Muscle layer of duodenum (tissue), 2 donors: ENCODE data around the gene TRIM23.
"Not testable (repeated sequence)": the region's sequence is repeated elsewhere in the genome, so short reads cannot be mapped to it uniquely, and the experiment has no call there.

Experiments used
- H3K27ac ChIP-seq: one replicate; pipeline ENCODE4 v1.7.0; 2013; ENCODE audit warnings: mild to moderate bottlenecking, low read length
- H3K27me3 ChIP-seq: one replicate; pipeline ENCODE4 v1.7.0; 2013; ENCODE audit warnings: low read depth, mild to moderate bottlenecking, control low read depth, low read length
- H3K36me3 ChIP-seq, 2 donors: one replicate each; pipeline ENCODE4 v1.7.0; 2013; ENCODE audit warnings: low read length in 2 of 2, control low read depth in 1 of 2, mild to moderate bottlenecking in 1 of 2; ENCODE audit not compliant: insufficient read depth in 2 of 2, control insufficient read depth in 1 of 2
- H3K4me1 ChIP-seq, 2 donors: one replicate each; pipeline ENCODE4 v1.7.0; 2013; ENCODE audit warnings: low read length in 2 of 2, mild to moderate bottlenecking in 2 of 2, control low read depth in 1 of 2, moderate library complexity in 1 of 2; ENCODE audit not compliant: insufficient read depth in 2 of 2, control insufficient read depth in 1 of 2
- H3K4me3 ChIP-seq, 2 donors: one replicate each; pipeline ENCODE4 v1.7.0; 2013; ENCODE audit warnings: low read length in 2 of 2, low read depth in 1 of 2, mild to moderate bottlenecking in 1 of 2
- H3K9me3 ChIP-seq, 2 donors: one replicate each; pipeline ENCODE4 v1.7.0; 2013; ENCODE audit warnings: low read length in 2 of 2, control low read depth in 1 of 2, mild to moderate bottlenecking in 1 of 2; ENCODE audit not compliant: control insufficient read depth in 1 of 2
- donor health status: healthy.

The TRIM23 gene

GRCh38 chr5:65624571-65625555 lies 730 bp upstream of the TRIM23 start, which contains the start of the genes SHLD3 and TRAPPC13:
SHLD3 (plus strand) TSS chr5:65625027; CDS start chr5:65629588, 4,561 bp downstream.
TRAPPC13 (plus strand) TSS chr5:65625027; CDS start chr5:65625061, 34 bp downstream.
- peaks cover 5 to 8% of the 10 kb centered on the region in 2 donors for H3K36me3 ChIP-seq
- H3K9me3 ChIP-seq, result no peaks in the 10 kb centered on the region
- no peaks in the 10 kb centered on the region for H3K27me3 ChIP-seq
- peaks cover 20 to 35% of the 10 kb centered on the region in 2 donors for H3K4me1 ChIP-seq
- peak within 1 kb of the TSS; percentile 86 for H3K27ac ChIP-seq
- H3K4me3 ChIP-seq, result peak within 1 kb of the TSS; percentile 82 to 90

- peaks cover 20 to 35% of the 10 kb centered on the region in 2 donors for H3K4me1 ChIP-seq
- H3K27ac ChIP-seq, result peak overlapping the region; percentile 86
- no peaks in the 10 kb centered on the region for H3K36me3 ChIP-seq
- H3K4me3 ChIP-seq, result peak overlapping the region; percentile 82 to 90
- no peaks in the 10 kb centered on the region for H3K27me3 ChIP-seq
- no peaks in the 10 kb centered on the region for H3K9me3 ChIP-seq
Measured at GRCh38 chr5:65623482-65623881, 651 bp downstream of the TRIM23 start.

- H3K27ac ChIP-seq, H3K27me3 ChIP-seq, H3K36me3 ChIP-seq, H3K9me3 ChIP-seq: not testable (repeated sequence)
- peak overlapping the region in 1 of 2 donors; percentile 82 for H3K4me3 ChIP-seq
- H3K4me1 ChIP-seq, result peaks cover 20 to 35% of the 10 kb centered on the region in 2 donors
Measured at GRCh38 chr5:65621961-65622360, 2.2 kb downstream of the TRIM23 start.

- H3K27ac ChIP-seq, result no peak overlapping the region
- H3K27me3 ChIP-seq, result no peaks in the 10 kb centered on the region
- no peak overlapping the region for H3K4me3 ChIP-seq
- H3K9me3 ChIP-seq, result no peaks in the 10 kb centered on the region
- peaks cover 2 to 7% of the 10 kb centered on the region in 2 donors for H3K36me3 ChIP-seq
- peaks cover 13 to 24% of the 10 kb centered on the region in 2 donors for H3K4me1 ChIP-seq
Measured at GRCh38 chr5:65620021-65620420, 4.1 kb downstream of the TRIM23 start.

GRCh38 chr5:65612298-65612907 lies 11.7 kb downstream of the TRIM23 start:
- peaks cover 53 to 68% of the 10 kb centered on the region in 2 donors for H3K36me3 ChIP-seq
- H3K4me3 ChIP-seq, result no peak overlapping the region
- H3K27me3 ChIP-seq, result no peaks in the 10 kb centered on the region
- no peaks in the 10 kb centered on the region for H3K4me1 ChIP-seq
- H3K27ac ChIP-seq, result no peak overlapping the region
- H3K9me3 ChIP-seq, result no peaks in the 10 kb centered on the region

- Histone ChIP-seq H3K27ac (no peak overlapping the region), H3K36me3 (peaks cover 53 to 76% of the 10 kb centered on the region in 2 donors), H3K4me1 (no peaks in the 10 kb centered on the region), H3K27me3 (no peaks in the 10 kb centered on the region), H3K4me3 (no peak overlapping the region), H3K9me3 (no peaks in the 10 kb centered on the region)
Measured at GRCh38 chr5:65611524-65611923, 12.6 kb downstream of the TRIM23 start.

GRCh38 chr5:65601761-65602160 lies 22.4 kb downstream of the TRIM23 start:
- H3K27me3 ChIP-seq, H3K4me3 ChIP-seq, H3K9me3 ChIP-seq, H3K4me1 ChIP-seq, H3K27ac ChIP-seq: not testable (repeated sequence)
- peaks cover 29 to 77% of the 10 kb centered on the region in 2 donors for H3K36me3 ChIP-seq

- Histone ChIP-seq H3K4me1 (no peaks in the 10 kb centered on the region), H3K9me3 (no peaks in the 10 kb centered on the region), H3K27ac (no peak overlapping the region), H3K27me3 (no peaks in the 10 kb centered on the region), H3K4me3 (no peak overlapping the region), H3K36me3 (peaks cover 48 to 71% of the 10 kb centered on the region in 2 donors)
Measured at GRCh38 chr5:65588694-65589093, 35.4 kb downstream of the TRIM23 start.

- H3K4me1 ChIP-seq, result no peaks in the 10 kb centered on the region
- no peak overlapping the region for H3K27ac ChIP-seq
- peaks cover 28 to 39% of the 10 kb centered on the region in 2 donors for H3K36me3 ChIP-seq
- no peaks in the 10 kb centered on the region for H3K27me3 ChIP-seq
- H3K4me3 ChIP-seq, result no peak overlapping the region
- H3K9me3 ChIP-seq, result no peaks in the 10 kb centered on the region
Measured at GRCh38 chr5:65577141-65577540, 47.0 kb downstream of the TRIM23 start.

- no peak overlapping the region for H3K27ac ChIP-seq
- peaks cover 10 to 24% of the 10 kb centered on the region in 2 donors for H3K36me3 ChIP-seq
- peaks cover 0 to 9% of the 10 kb centered on the region in 2 donors for H3K4me1 ChIP-seq
- no peaks in the 10 kb centered on the region for H3K27me3 ChIP-seq
- no peak overlapping the region for H3K4me3 ChIP-seq
- no peaks in the 10 kb centered on the region for H3K9me3 ChIP-seq
Measured at GRCh38 chr5:65570598-65571226, 53.4 kb downstream of the TRIM23 start.

- no peak overlapping the region for H3K27ac ChIP-seq
- H3K4me1 ChIP-seq, result peaks cover 9 to 40% of the 10 kb centered on the region in 2 donors
- H3K27me3 ChIP-seq, result no peaks in the 10 kb centered on the region
- peaks cover 3 to 17% of the 10 kb centered on the region in 2 donors for H3K36me3 ChIP-seq
- H3K9me3 ChIP-seq, result no peaks in the 10 kb centered on the region
- no peak overlapping the region for H3K4me3 ChIP-seq
Measured at GRCh38 chr5:65566505-65566904, 57.6 kb downstream of the TRIM23 start.
